Panc1 (cell line): ENCODE measurements around the gene CDC7. TPM values are rescaled to one million over a fixed set of nuclear protein-coding genes. Genes with fewer than 3 reads are reported as not detected.

ENCODE experiments used
- ATAC-seq: fragments of 200-7000 bp; cut with Tn5 transposase; 2 replicates; pipeline ENCODE4 v1.9.1; 2020; ENCODE audit warnings: mild to moderate bottlenecking, moderate library complexity
- BruUV-seq: library from RNA; stranded (reverse); fragments of 400-500 nt; replicated peaks from 2 replicates; lab custom pipeline; 2021; lab: Mats Ljungman, UMichigan
- CTCF ChIA-PET: fragments of 300-600 bp; sonication (Branson Sonifier 250); formaldehyde crosslinking; loops from one replicate; lab custom pipeline; 2022; ENCODE audit warnings: antibody characterized with exemption; lab: Charles Lee
- POLR2A ChIA-PET: fragments of 300-600 bp; sonication (Branson Sonifier 250); formaldehyde crosslinking; loops from one replicate; lab custom pipeline; 2022; ENCODE audit warnings: antibody characterized with exemption; lab: Charles Lee
- DNase-seq: peaks from one replicate; pipeline ENCODE4 v3.0.0-alpha.2; 2010; ENCODE audit warnings: low read depth, low spot score
- H3K27ac ChIP-seq: 2 replicates; pipeline ENCODE4 v1.5.1; 2011; ENCODE audit warnings: mild to moderate bottlenecking, low read length, inconsistent platforms
- H3K27me3 ChIP-seq: fragments of 200-500 bp; sonication (Bioruptor generic); 2 replicates; pipeline ENCODE4 v1.6.0; 2014; ENCODE audit warnings: low read length, inconsistent platforms; ENCODE audit not compliant: control insufficient read depth, insufficient read depth
- H3K36me3 ChIP-seq: fragments of 200-500 bp; sonication (Bioruptor generic); 2 replicates; pipeline ENCODE4 v1.5.1; 2014; ENCODE audit warnings: inconsistent platforms, mild to moderate bottlenecking, low read length, moderate library complexity; ENCODE audit not compliant: control insufficient read depth, insufficient read depth
- H3K4me1 ChIP-seq: 2 replicates; pipeline ENCODE4 v1.5.1; 2011; ENCODE audit warnings: inconsistent platforms, mild to moderate bottlenecking, low read length, moderate library complexity; ENCODE audit not compliant: control insufficient read depth, insufficient read depth
- H3K4me3 ChIP-seq, 2 experiments: 2 replicates each; pipeline ENCODE4 v1.5.1; 2011 to 2012; ENCODE audit warnings: low read depth in 2 of 2, low read length in 2 of 2, mild to moderate bottlenecking in 2 of 2, inconsistent platforms in 1 of 2, moderate library complexity in 1 of 2
- H3K9me3 ChIP-seq: fragments of 200-500 bp; sonication (Bioruptor generic); 2 replicates; pipeline ENCODE4 v1.5.1; 2014; ENCODE audit warnings: low read depth, mild to moderate bottlenecking, inconsistent platforms, low read length, moderate library complexity; ENCODE audit not compliant: control insufficient read depth, insufficient read depth
- CTCF ChIP-seq: fragments of 450-650 bp; IDR thresholded peaks from 2 replicates; pipeline ENCODE4 v1.5.1; 2017; ENCODE audit warnings: mild to moderate bottlenecking
- POLR2AphosphoS5 ChIP-seq: IDR thresholded peaks from 2 replicates; pipeline ENCODE4 v1.6.1; 2012; ENCODE audit warnings: mild to moderate bottlenecking, low read depth, low read length, moderate library complexity
- REST ChIP-seq, 2 experiments: IDR thresholded peaks; 2 replicates each; pipeline ENCODE4 v1.6.1; 2011 to 2012; ENCODE audit warnings: low read depth in 2 of 2, control low read depth in 1 of 2, low read length in 1 of 2, mild to moderate bottlenecking in 1 of 2, moderate library complexity in 1 of 2; ENCODE audit not compliant: insufficient read depth in 1 of 2
- SIN3A ChIP-seq: IDR thresholded peaks from 2 replicates; pipeline ENCODE4 v1.6.1; 2012; ENCODE audit warnings: low read depth, mild to moderate bottlenecking, low read length, moderate library complexity, borderline replicate concordance; ENCODE audit not compliant: insufficient read depth
- TCF7L2 ChIP-seq: IDR thresholded peaks from 2 replicates; pipeline ENCODE4 v1.6.1; 2011; ENCODE audit warnings: mild to moderate bottlenecking, low read depth, low read length, inconsistent platforms
- in situ Hi-C: cut with HindIII; loops from 2 replicates; pipeline ENCODE4 v1.10.0; 2016; ENCODE audit warnings: low sequenced_read_pairs, low pct_unique_long_range_greater_than_20kb
- intact Hi-C: fragments of 100-400 bp; cut with micrococcal nuclease; formaldehyde crosslinking; loops from one replicate; pipeline ENCODE4 v1.10.0; 2022; ENCODE audit not compliant: unreplicated experiment
- total RNA-seq: library from RNA; stranded (reverse); gene quantifications from one replicate; pipeline ENCODE4 v1.2.1, GENCODE V29; 2021; ENCODE audit not compliant: unreplicated experiment

Gene CDC7
- total RNA-seq, 1 experiment from 2014 or later = 30.1 TPM

GRCh38 chr1:91569411-91570119 is 68.9 kb downstream of the CDC7 start:
- DNase-seq (no peak), ATAC-seq (peak; percentile 86)
- H3K9me3 ChIP-seq = no peaks in the 10 kb centered on the region
- BruUV-seq = no TSS peak
- no peak overlapping the region for H3K4me3 ChIP-seq
- H3K27me3 ChIP-seq = no peaks in the 10 kb centered on the region
- H3K36me3 ChIP-seq = no peaks in the 10 kb centered on the region
- peak overlapping the region; percentile 55 for H3K27ac ChIP-seq
- intact Hi-C loops (loop anchor here (10.0 kb wide), 1 partner anchor 55 kb away; no protein-coding TSS in a partner anchor), in situ Hi-C loops (no loop called here)
- ChIA-PET CTCF (no interaction called here), POLR2A (no interaction called here)
- H3K4me1 ChIP-seq = peaks cover 6% of the 10 kb centered on the region; the same call in 1 of the 2 replicates
- no peak for TF ChIP-seq TCF7L2
- no peak for TF ChIP-seq SIN3A
- TF ChIP-seq CTCF = no peak
- no peak for TF ChIP-seq REST (IDR thresholded peaks at IDR 0.05; ENCODE audit: insufficient read depth in 1 of 2, low read depth in 2 of 2, low read length in 1 of 2)
- TF ChIP-seq POLR2AphosphoS5 = no peak

- intact Hi-C loops = loop anchor here (10.0 kb wide), 1 partner anchor 55 kb away; no protein-coding TSS in a partner anchor
- CTCF ChIA-PET = no interaction called here
These were observed 69.4 kb downstream of the CDC7 start for GRCh38 chr1:91570120-91570448.

More at GRCh38 chr1:91570120-91570448, 69.4 kb downstream of the CDC7 start:
- no TSS peak for BruUV-seq
- Histone ChIP-seq H3K9me3 (no peaks in the 10 kb centered on the region), H3K36me3 (no peaks in the 10 kb centered on the region), H3K27ac (peak overlapping the region; percentile 55), H3K27me3 (no peaks in the 10 kb centered on the region), H3K4me1 (peaks cover 6% of the 10 kb centered on the region; the same call in 1 of the 2 replicates), H3K4me3 (no peak overlapping the region)
- POLR2A ChIA-PET = no interaction called here
- in situ Hi-C loops = no loop called here
- TF ChIP-seq POLR2AphosphoS5 (no peak), CTCF (no peak)
- DNase-seq (no peak), ATAC-seq (peak; percentile 44)
